Endodermal cell (in vitro differentiated cells): Measurements from ENCODE around the gene PITPNC1. TPM values are rescaled to one million over a fixed set of nuclear protein-coding genes. Genes with fewer than 3 reads are reported as not detected.

ENCODE experiments used
- DNase-seq: peaks from one replicate; pipeline ENCODE4 v3.0.0-alpha.2; 2017
- H3K27ac ChIP-seq: 2 replicates; pipeline ENCODE4 v1.5.1; 2013; ENCODE audit warnings: mild to moderate bottlenecking, low read depth, low read length, moderate library complexity
- H3K27me3 ChIP-seq: 2 replicates; pipeline ENCODE4 v1.6.1; 2013; ENCODE audit warnings: mild to moderate bottlenecking, low read length, moderate library complexity; ENCODE audit not compliant: insufficient read depth, control insufficient read depth, poor library complexity, severe bottlenecking
- H3K36me3 ChIP-seq: 2 replicates; pipeline ENCODE4 v1.7.0; 2013; ENCODE audit warnings: mild to moderate bottlenecking, low read length, moderate library complexity; ENCODE audit not compliant: control insufficient read depth, insufficient read depth
- H3K4me1 ChIP-seq: one replicate; pipeline ENCODE4 v1.7.0; 2013; ENCODE audit warnings: low read length; ENCODE audit not compliant: control insufficient read depth, insufficient read depth
- H3K4me3 ChIP-seq: 2 replicates; pipeline ENCODE4 v1.5.1; 2013; ENCODE audit warnings: mild to moderate bottlenecking, low read length, moderate library complexity
- H3K9ac ChIP-seq: 2 replicates; pipeline ENCODE4 v1.6.1; 2013; ENCODE audit warnings: mild to moderate bottlenecking, low read length, moderate library complexity; ENCODE audit not compliant: poor library complexity, severe bottlenecking; ENCODE audit errors: extremely low read depth
- H3K9me3 ChIP-seq: 2 replicates; pipeline ENCODE4 v1.6.1; 2013; ENCODE audit warnings: mild to moderate bottlenecking, low read length, moderate library complexity; ENCODE audit not compliant: control insufficient read depth
- H3K27ac Mint-ChIP-seq: 2 replicates; pipeline ENCODE4 v1.8.0; 2020; ENCODE audit warnings: mixed read lengths
- H3K27me3 Mint-ChIP-seq: 2 replicates; pipeline ENCODE4 v1.8.0; 2021; ENCODE audit warnings: mild to moderate bottlenecking, mixed read lengths; ENCODE audit not compliant: insufficient read depth
- H3K36me3 Mint-ChIP-seq: 2 replicates; pipeline ENCODE4 v1.8.0; 2020; ENCODE audit warnings: low read depth, mixed read lengths
- H3K4me1 Mint-ChIP-seq: 2 replicates; pipeline ENCODE4 v1.8.0; 2020; ENCODE audit warnings: mixed read lengths
- H3K4me3 Mint-ChIP-seq: 2 replicates; pipeline ENCODE4 v1.8.0; 2020; ENCODE audit warnings: mild to moderate bottlenecking, moderate library complexity, mixed read lengths
- H3K9me3 Mint-ChIP-seq: 2 replicates; pipeline ENCODE4 v1.8.0; 2020; ENCODE audit warnings: mild to moderate bottlenecking, mixed read lengths
- CTCF ChIP-seq: fragments of 200-600 bp; sonication (generic); conservative IDR thresholded peaks from 2 replicates; pipeline ENCODE4 v1.5.0; 2021; ENCODE audit warnings: antibody characterized with exemption, mild to moderate bottlenecking
- WGBS, 2 experiments: methylation state at CpG; one replicate each; pipeline versions ENCODE4 v1.1.5 to v1.1.7; 2013; ENCODE audit warnings: missing lambda C conversion rate in 2 of 2, mixed read lengths in 1 of 2; ENCODE audit not compliant: insufficient coverage in 1 of 2, insufficient read length in 1 of 2; 5-methylcytosine and 5-hydroxymethylcytosine counted together
- total RNA-seq, 2 donors: library from RNA; stranded (reverse); fragmentation: NEBNext Ultra II Directional in 1 of 2; extraction: Animal tissue kit (Norgen Biotek cat#: 25700) in 1 of 2; gene quantifications; 2 replicates in 1 of 2; 3 replicates in 1 of 2; pipeline ENCODE4 v1.2.1, GENCODE V29; 2021

PITPNC1 gene
- total RNA-seq, 2 donors from 2014 or later, result 28.9 to 36.4 TPM

GRCh38 chr17:67717624-67718324 is 340.7 kb downstream of the PITPNC1 start, which contains the start of gene NOL11:
NOL11 (plus strand) TSS chr17:67717936; CDS start chr17:67717948, 12 bp downstream.
- peak within 1 kb of the TSS; percentile 74 for H3K27ac ChIP-seq
- DNase-seq, result peak; percentile 100
- H3K4me3 ChIP-seq, result peak within 1 kb of the TSS; percentile 93
- H3K36me3 ChIP-seq, result peaks cover 29% of the 10 kb centered on the region
- peaks cover 8% of the 10 kb centered on the region for H3K9me3 ChIP-seq
- Mint-ChIP-seq H3K27me3 (no peaks in the 10 kb centered on the region), H3K9me3 (peaks cover 9% of the 10 kb centered on the region), H3K4me3 (peak within 1 kb of the TSS; percentile 96), H3K27ac (peak within 1 kb of the TSS; percentile 99), H3K36me3 (peaks cover 22% of the 10 kb centered on the region), H3K4me1 (peaks cover 4% of the 10 kb centered on the region)
- H3K9ac ChIP-seq, result peak within 1 kb of the TSS; percentile 94
- TF ChIP-seq CTCF, result peak; percentile 94
- peaks cover 2% of the 10 kb centered on the region for H3K4me1 ChIP-seq
- no peaks in the 10 kb centered on the region for H3K27me3 ChIP-seq
- WGBS, 2 experiments, result 0% methylated on average over 31 to 49 of the region's 49 CpGs

GRCh38 chr17:67718325-67718941 is 341.4 kb downstream of the PITPNC1 start:
- Mint-ChIP-seq H3K27ac (peak overlapping the region; percentile 99), H3K27me3 (no peaks in the 10 kb centered on the region), H3K36me3 (peaks cover 27% of the 10 kb centered on the region), H3K4me1 (peaks cover 4% of the 10 kb centered on the region), H3K4me3 (peak overlapping the region; percentile 96), H3K9me3 (peaks cover 2% of the 10 kb centered on the region)
- 1 to 3% methylated on average over 4 to 16 of the region's 16 CpGs for WGBS, 2 experiments
- DNase-seq, result peak; percentile 82
- Histone ChIP-seq H3K4me1 (peaks cover 2% of the 10 kb centered on the region), H3K36me3 (peaks cover 31% of the 10 kb centered on the region), H3K4me3 (peak overlapping the region; percentile 93), H3K27ac (peak overlapping the region; percentile 74), H3K9me3 (peaks cover 2% of the 10 kb centered on the region), H3K9ac (peak overlapping the region; percentile 94), H3K27me3 (no peaks in the 10 kb centered on the region)
- no peak for TF ChIP-seq CTCF

- no peak for TF ChIP-seq CTCF
- H3K27ac Mint-ChIP-seq, result no peak overlapping the region
- no peak overlapping the region for H3K4me3 Mint-ChIP-seq
- no peaks in the 10 kb centered on the region for H3K27me3 ChIP-seq
- H3K4me1 ChIP-seq, result no peaks in the 10 kb centered on the region
- DNase-seq, result no peak
- no peak overlapping the region for H3K27ac ChIP-seq
- H3K9ac ChIP-seq, result no peak overlapping the region
- 96 to 100% methylated on average over 2 to 3 of the region's 4 CpGs for WGBS, 2 experiments
- H3K9me3 Mint-ChIP-seq, result peaks cover 13% of the 10 kb centered on the region
- no peak overlapping the region for H3K4me3 ChIP-seq
- H3K27me3 Mint-ChIP-seq, result no peaks in the 10 kb centered on the region
- peaks cover 85% of the 10 kb centered on the region for H3K36me3 Mint-ChIP-seq
- peaks cover 87% of the 10 kb centered on the region for H3K36me3 ChIP-seq
- peaks cover 8% of the 10 kb centered on the region for H3K9me3 ChIP-seq
- no peaks in the 10 kb centered on the region for H3K4me1 Mint-ChIP-seq
Observed at GRCh38 chr17:67725373-67725791, 348.3 kb downstream of the PITPNC1 start.
